DOHH2 (cell line): ENCODE data around the gene IER5L.

Experiments
- H3F3A ChIP-seq: fragments of 200-600 bp; sonication (generic), shearing (Covaris generic); 2 replicates; pipeline ENCODE4 v1.6.0; 2016; ENCODE audit warnings: antibody characterized with exemption, mild to moderate bottlenecking; ENCODE audit not compliant: control insufficient read depth, insufficient read depth
- H3K27ac ChIP-seq: fragments of 200-600 bp; sonication (generic); 2 replicates; pipeline ENCODE4 v1.5.1; 2014; ENCODE audit warnings: low read depth, mild to moderate bottlenecking, low read length, moderate library complexity
- H3K27me3 ChIP-seq: fragments of 200-600 bp; sonication (generic); 2 replicates; pipeline ENCODE4 v1.6.1; 2014; ENCODE audit warnings: mild to moderate bottlenecking, low read length, mixed read lengths; ENCODE audit not compliant: control insufficient read depth
- H3K36me3 ChIP-seq: fragments of 200-600 bp; sonication (generic); 2 replicates; pipeline ENCODE4 v1.6.1; 2014; ENCODE audit warnings: mild to moderate bottlenecking, low read length, moderate library complexity, mixed read lengths; ENCODE audit not compliant: control insufficient read depth
- H3K4me1 ChIP-seq: fragments of 200-600 bp; sonication (generic); 2 replicates; pipeline ENCODE4 v1.6.1; 2014; ENCODE audit warnings: mild to moderate bottlenecking, low read length, mixed read lengths; ENCODE audit not compliant: control insufficient read depth
- H3K4me2 ChIP-seq: fragments of 200-600 bp; sonication (generic); 2 replicates; pipeline ENCODE4 v1.6.0; 2014; ENCODE audit warnings: mild to moderate bottlenecking, low read length, moderate library complexity
- H3K4me3 ChIP-seq: fragments of 200-600 bp; sonication (generic); 2 replicates; pipeline ENCODE4 v1.5.1; 2014; ENCODE audit warnings: mild to moderate bottlenecking, low read length, mixed read lengths
- H3K79me2 ChIP-seq: fragments of 200-600 bp; sonication (generic); 2 replicates; pipeline ENCODE4 v1.6.1; 2014; ENCODE audit warnings: mild to moderate bottlenecking, low read length, mixed read lengths; ENCODE audit not compliant: control insufficient read depth
- H3K9me2 ChIP-seq: fragments of 200-600 bp; sonication (generic); replicated peaks from 2 replicates; pipeline ENCODE4 v1.6.1; 2014; ENCODE audit warnings: mild to moderate bottlenecking, low read length, mixed read lengths; ENCODE audit not compliant: control insufficient read depth
- H3K9me3 ChIP-seq: fragments of 200-600 bp; sonication (generic); 2 replicates; pipeline ENCODE4 v1.6.1; 2014; ENCODE audit warnings: antibody characterized with exemption, low read length, mixed read lengths; ENCODE audit not compliant: control insufficient read depth, insufficient read depth
- H4K20me1 ChIP-seq: fragments of 200-600 bp; sonication (generic); 2 replicates; pipeline ENCODE4 v1.6.0; 2014; ENCODE audit warnings: low read depth, mild to moderate bottlenecking, antibody characterized with exemption, low read length, moderate library complexity; ENCODE audit not compliant: control insufficient read depth, insufficient read depth
- EZH2phosphoT487 ChIP-seq: fragments of 200-600 bp; sonication (generic); IDR thresholded peaks from 2 replicates; pipeline ENCODE4 v1.6.1; 2017; ENCODE audit warnings: borderline replicate concordance, mild to moderate bottlenecking, antibody characterized with exemption, low read length, moderate library complexity, mixed read lengths
- TF ChIP-seq, protein P1 (sequence below): fragments of 200-600 bp; sonication (generic); IDR thresholded peaks from one replicate; pipeline ENCODE4 v1.5.1; 2014; ENCODE audit warnings: antibody characterized with exemption, mild to moderate bottlenecking, low read depth, low read length; ENCODE audit not compliant: poor library complexity, severe bottlenecking

The IER5L gene

DNA sequence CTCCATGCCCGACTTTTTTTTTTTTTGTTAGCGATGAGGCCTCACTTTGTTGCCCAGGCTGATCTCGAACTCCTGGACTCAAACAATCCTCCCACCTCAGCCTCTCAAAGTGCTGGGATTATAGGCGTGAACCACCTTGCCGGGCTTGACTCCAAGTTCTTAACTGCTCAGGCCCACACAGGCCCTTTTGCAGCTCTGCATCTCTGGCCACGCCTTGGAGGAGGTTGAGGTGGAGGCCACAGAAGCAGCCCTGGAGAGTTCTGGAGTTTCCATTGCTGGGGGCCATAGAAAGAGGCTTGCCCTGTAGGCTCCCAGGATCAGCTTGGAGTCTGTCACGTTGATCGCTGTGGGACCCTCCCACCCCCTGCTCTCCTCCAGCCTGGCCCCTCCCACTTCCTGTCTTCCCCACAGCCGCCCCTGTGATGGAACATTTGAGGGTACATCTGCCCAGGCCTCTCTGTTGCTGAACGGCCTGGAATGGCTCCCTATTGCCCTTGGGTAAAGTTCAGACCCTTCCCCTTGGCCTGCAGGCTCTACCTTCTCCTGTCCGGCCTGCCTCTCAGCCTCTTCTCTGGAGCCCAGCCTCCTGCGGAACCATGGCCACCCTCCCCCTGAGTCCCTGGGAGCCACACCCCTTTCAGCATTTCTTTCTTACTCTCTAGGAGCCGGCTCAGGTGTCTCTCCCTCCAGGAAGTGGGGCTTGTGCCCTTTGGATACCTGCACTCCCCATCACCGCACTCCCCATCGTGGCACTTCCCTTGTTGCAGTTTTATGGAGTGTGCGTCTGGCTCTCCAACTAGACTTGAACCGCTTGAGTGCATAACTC, 30.4 kb upstream of the IER5L start:
- no peaks in the 10 kb centered on the region for H3K36me3 ChIP-seq
- 0 out of 2 replicates have a peak overlapping the region, but pooled peaks have one; percentile 7 for H3K4me2 ChIP-seq
- TF ChIP-seq EZH2phosphoT487, result no peak
- TF ChIP-seq, protein P1, sequence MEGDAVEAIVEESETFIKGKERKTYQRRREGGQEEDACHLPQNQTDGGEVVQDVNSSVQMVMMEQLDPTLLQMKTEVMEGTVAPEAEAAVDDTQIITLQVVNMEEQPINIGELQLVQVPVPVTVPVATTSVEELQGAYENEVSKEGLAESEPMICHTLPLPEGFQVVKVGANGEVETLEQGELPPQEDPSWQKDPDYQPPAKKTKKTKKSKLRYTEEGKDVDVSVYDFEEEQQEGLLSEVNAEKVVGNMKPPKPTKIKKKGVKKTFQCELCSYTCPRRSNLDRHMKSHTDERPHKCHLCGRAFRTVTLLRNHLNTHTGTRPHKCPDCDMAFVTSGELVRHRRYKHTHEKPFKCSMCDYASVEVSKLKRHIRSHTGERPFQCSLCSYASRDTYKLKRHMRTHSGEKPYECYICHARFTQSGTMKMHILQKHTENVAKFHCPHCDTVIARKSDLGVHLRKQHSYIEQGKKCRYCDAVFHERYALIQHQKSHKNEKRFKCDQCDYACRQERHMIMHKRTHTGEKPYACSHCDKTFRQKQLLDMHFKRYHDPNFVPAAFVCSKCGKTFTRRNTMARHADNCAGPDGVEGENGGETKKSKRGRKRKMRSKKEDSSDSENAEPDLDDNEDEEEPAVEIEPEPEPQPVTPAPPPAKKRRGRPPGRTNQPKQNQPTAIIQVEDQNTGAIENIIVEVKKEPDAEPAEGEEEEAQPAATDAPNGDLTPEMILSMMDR, result no peak
- no peaks in the 10 kb centered on the region for H3K27me3 ChIP-seq
- H3F3A ChIP-seq, result no peaks in the 10 kb centered on the region
- no peaks in the 10 kb centered on the region for H4K20me1 ChIP-seq
- no peaks in the 10 kb centered on the region for H3K79me2 ChIP-seq
- no peaks in the 10 kb centered on the region for H3K9me3 ChIP-seq
- H3K4me3 ChIP-seq, result no peak overlapping the region
- H3K4me1 ChIP-seq, result peaks cover 8% of the 10 kb centered on the region
- H3K9me2 ChIP-seq, result no peaks in the 10 kb centered on the region
- no peak overlapping the region for H3K27ac ChIP-seq

DNA sequence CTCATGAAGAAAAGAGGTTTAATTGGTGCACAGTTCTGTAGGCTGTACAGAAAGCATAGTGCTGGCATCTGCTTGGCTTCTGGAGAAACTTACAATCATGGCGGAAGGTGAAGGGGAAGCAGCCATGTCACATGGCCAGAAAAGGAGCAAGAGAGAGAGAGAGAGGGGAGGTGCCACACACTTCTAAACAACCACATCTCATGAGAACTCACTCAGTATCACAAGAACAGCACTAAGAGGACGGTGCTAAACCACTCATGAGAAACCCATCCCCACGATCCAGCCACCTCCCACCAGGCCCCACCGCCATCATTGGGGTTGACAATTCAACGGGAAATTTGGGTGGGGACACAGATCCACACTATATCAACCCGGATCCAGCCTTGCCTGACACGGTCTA, 28.8 kb upstream of the IER5L start:
- no peak for TF ChIP-seq EZH2phosphoT487
- TF ChIP-seq, protein P1, result no peak
- Histone ChIP-seq H3K79me2 (no peaks in the 10 kb centered on the region), H3K4me1 (peaks cover 8% of the 10 kb centered on the region), H3K9me3 (no peaks in the 10 kb centered on the region), H3K36me3 (no peaks in the 10 kb centered on the region), H3K4me3 (no peak overlapping the region), H3F3A (no peaks in the 10 kb centered on the region), H3K27ac (no peak overlapping the region), H3K4me2 (no peak overlapping the region), H4K20me1 (no peaks in the 10 kb centered on the region), H3K27me3 (no peaks in the 10 kb centered on the region), H3K9me2 (no peaks in the 10 kb centered on the region)

DNA sequence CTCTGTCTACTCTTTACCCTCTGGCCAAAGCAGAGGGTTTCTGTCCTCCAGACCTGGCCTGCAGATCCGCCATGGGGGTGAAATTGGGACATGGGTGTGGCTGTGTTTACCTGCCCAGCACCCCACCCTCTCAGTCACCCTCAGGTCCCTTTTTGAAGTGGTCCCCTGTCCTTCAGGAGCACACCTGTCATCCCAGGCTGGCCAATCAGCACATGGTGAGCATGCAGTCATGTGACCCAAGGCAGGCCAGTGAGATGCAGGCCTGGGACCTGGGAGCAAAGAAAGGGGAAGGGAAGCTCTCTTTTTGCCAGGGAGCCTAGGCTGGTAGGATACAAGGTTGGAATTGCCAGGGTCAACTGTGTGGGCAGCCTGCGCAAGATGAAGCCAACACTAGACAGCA, 28.3 kb upstream of the IER5L start:
- Histone ChIP-seq H3K79me2 (no peaks in the 10 kb centered on the region), H3K4me2 (no peak overlapping the region), H3F3A (no peaks in the 10 kb centered on the region), H4K20me1 (no peaks in the 10 kb centered on the region), H3K36me3 (no peaks in the 10 kb centered on the region), H3K9me2 (no peaks in the 10 kb centered on the region), H3K9me3 (no peaks in the 10 kb centered on the region), H3K27ac (no peak overlapping the region), H3K4me1 (peaks cover 8% of the 10 kb centered on the region), H3K27me3 (no peaks in the 10 kb centered on the region), H3K4me3 (no peak overlapping the region)
- TF ChIP-seq EZH2phosphoT487, result no peak
- TF ChIP-seq, protein P1, result no peak
